ENCODE measurements around the gene UGT1A6.
"Not testable (repeated sequence)": the region's sequence is repeated elsewhere in the genome, so short reads cannot be mapped to it uniquely, and the experiment has no call there.

The UGT1A6 gene

GRCh38 chr2:233692648-233693047 is at the start of gene UGT1A6:
Gene UGT1A6 (plus strand): TSS chr2:233692890. CDS start chr2:233693005, 115 bp downstream.
- peak; percentile 68 for DNase-seq (ENCODE audit: low spot score)

- DNase-seq (ENCODE audit: low spot score): peak; percentile 51
Observed at GRCh38 chr2:233643128-233643527, 49.6 kb upstream of the UGT1A6 start.

GRCh38 chr2:233646033-233646432 is 46.7 kb upstream of the UGT1A6 start:
- DNase-seq (ENCODE audit: low spot score): not testable (repeated sequence)

- DNase-seq (ENCODE audit: low spot score): no peak
Observed at GRCh38 chr2:233650981-233651380, 41.7 kb upstream of the UGT1A6 start.

- DNase-seq (ENCODE audit: low spot score): no peak
Observed at GRCh38 chr2:233651430-233651829, 41.3 kb upstream of the UGT1A6 start.

- DNase-seq (ENCODE audit: low spot score): no peak
Observed at GRCh38 chr2:233654501-233654900, 38.2 kb upstream of the UGT1A6 start.

- no peak for DNase-seq (ENCODE audit: low spot score)
Observed at GRCh38 chr2:233655043-233655442, 37.6 kb upstream of the UGT1A6 start.

GRCh38 chr2:233655943-233656342 is 36.7 kb upstream of the UGT1A6 start:
- DNase-seq (ENCODE audit: low spot score): not testable (repeated sequence)

- DNase-seq (ENCODE audit: low spot score): no peak
Observed at GRCh38 chr2:233656443-233656842, 36.2 kb upstream of the UGT1A6 start.

- no peak for DNase-seq (ENCODE audit: low spot score)
Observed at GRCh38 chr2:233658610-233659009, 34.1 kb upstream of the UGT1A6 start.

GRCh38 chr2:233663911-233664310 is 28.8 kb upstream of the UGT1A6 start:
- DNase-seq (ENCODE audit: low spot score): peak; percentile 24

GRCh38 chr2:233668605-233669260 is 24.0 kb upstream of the UGT1A6 start:
- DNase-seq (ENCODE audit: low spot score): peak; percentile 80

GRCh38 chr2:233671290-233672161 is 21.2 kb upstream of the UGT1A6 start, which contains the start of gene UGT1A9:
Gene UGT1A9 (plus strand): TSS chr2:233671898. CDS start chr2:233671935, 37 bp downstream.
- peak; percentile 72 for DNase-seq (ENCODE audit: low spot score)

- DNase-seq (ENCODE audit: low spot score): no peak
Observed at GRCh38 chr2:233672886-233673285, 19.8 kb upstream of the UGT1A6 start.

- DNase-seq (ENCODE audit: low spot score): peak; percentile 80
Observed at GRCh38 chr2:233673896-233674295, 18.8 kb upstream of the UGT1A6 start.

- DNase-seq (ENCODE audit: low spot score): peak; percentile 26
Observed at GRCh38 chr2:233674314-233674713, 18.4 kb upstream of the UGT1A6 start.

- DNase-seq (ENCODE audit: low spot score): peak; percentile 59
Observed at GRCh38 chr2:233674995-233675394, 17.7 kb upstream of the UGT1A6 start.

- DNase-seq (ENCODE audit: low spot score): peak; percentile 82
Observed at GRCh38 chr2:233676046-233676445, 16.6 kb upstream of the UGT1A6 start.

- DNase-seq (ENCODE audit: low spot score): no peak
Observed at GRCh38 chr2:233679196-233679595, 13.5 kb upstream of the UGT1A6 start.

GRCh38 chr2:233680361-233681045 is 12.2 kb upstream of the UGT1A6 start:
- DNase-seq (ENCODE audit: low spot score): peak; percentile 20

GRCh38 chr2:233681521-233682099 is 11.1 kb upstream of the UGT1A6 start, which contains the start of gene UGT1A7:
Gene UGT1A7 (plus strand): TSS chr2:233681901. CDS start chr2:233681938, 37 bp downstream.
- DNase-seq (ENCODE audit: low spot score): no peak

- DNase-seq (ENCODE audit: low spot score): no peak
Observed at GRCh38 chr2:233684640-233685039, 8.1 kb upstream of the UGT1A6 start.
